Kidney (tissue), 14 donors: Measurements from ENCODE around the gene TMEM131L. TPM values are rescaled to one million over a fixed set of nuclear protein-coding genes. Genes with fewer than 3 reads are reported as not detected.

Experiments used
- DNase-seq, 5 donors: peaks; one replicate each; pipeline ENCODE4 v3.0.0-alpha.2; 2013 to 2020
- FAIRE-seq: peaks from 2 replicates; lab custom pipeline; 2012; peaks lifted over from hg19 to GRCh38; lab: Jason Lieb, UNC
- H3K27ac ChIP-seq, 2 donors: one replicate each; pipeline ENCODE4 v1.7.0; 2013; ENCODE audit warnings: low read depth in 2 of 2, low read length in 2 of 2, inconsistent platforms in 1 of 2
- H3K27me3 ChIP-seq: one replicate; pipeline ENCODE4 v1.7.1; 2013; ENCODE audit warnings: low read length, inconsistent platforms; ENCODE audit not compliant: control insufficient read depth, insufficient read depth
- H3K36me3 ChIP-seq, 3 donors: one replicate each; pipeline versions ENCODE4 v1.7.0 to v1.7.1; 2013; ENCODE audit warnings: low read length in 3 of 3, control low read depth in 1 of 3, inconsistent platforms in 1 of 3; ENCODE audit not compliant: insufficient read depth in 3 of 3, control insufficient read depth in 2 of 3
- H3K4me1 ChIP-seq, 3 donors: one replicate each; pipeline versions ENCODE4 v1.7.0 to v1.7.1; 2013; ENCODE audit warnings: low read length in 3 of 3, inconsistent platforms in 1 of 3, low read depth in 1 of 3; ENCODE audit not compliant: control insufficient read depth in 2 of 3, insufficient read depth in 2 of 3
- H3K4me3 ChIP-seq, 3 donors: one replicate each; pipeline versions ENCODE4 v1.7.0 to v1.8.1; 2013; ENCODE audit warnings: low read length in 3 of 3, control low read depth in 1 of 3, inconsistent platforms in 1 of 3
- H3K9ac ChIP-seq, 3 donors: one replicate each; pipeline versions ENCODE4 v1.7.0 to v1.7.1; 2013; ENCODE audit warnings: low read length in 3 of 3, control low read depth in 1 of 3, inconsistent platforms in 1 of 3
- H3K9me3 ChIP-seq, 3 donors: one replicate each; pipeline versions ENCODE4 v1.7.0 to v1.7.1; 2013; ENCODE audit warnings: low read length in 3 of 3, control low read depth in 1 of 3, inconsistent platforms in 1 of 3; ENCODE audit not compliant: control insufficient read depth in 2 of 3, insufficient read depth in 1 of 3
- CTCF ChIP-seq: IDR thresholded peaks from 3 replicates; pipeline ENCODE4 v1.5.1; 2012; ENCODE audit warnings: mild to moderate bottlenecking, moderate library complexity, borderline replicate concordance; ENCODE audit not compliant: insufficient read depth; ENCODE audit errors: extremely low read depth
- intact Hi-C: fragments of 100-400 bp; cut with DNase I; formaldehyde crosslinking; loops from one replicate; pipeline ENCODE4 v1.11.1; 2022
- polyA plus RNA-seq: library from polyadenylated mRNA; stranded (reverse); fragments of 350-450 nt; fragmentation: Illumina TruSeq; extraction: RNeasy Lipid Tissue Mini Kit (QIAGEN cat#74804); gene quantifications from one replicate; pipeline ENCODE4 v1.2.3, GENCODE V29; 2014; ENCODE audit warnings: low read depth, low replicate concordance; ENCODE audit not compliant: insufficient read depth
- total RNA-seq: library from RNA; stranded (reverse); fragmentation: NEBNext Ultra II Directional; extraction: Animal tissue kit (Norgen Biotek cat#: 25700); gene quantifications from one replicate; pipeline ENCODE4 v1.2.1, GENCODE V29; 2021
- donor health status: control.
- donor health status: control.
- donor health status: control.
- donor health status: control.
- donor health status: control.
- donor health status: DM: yes; HTN: yes; CAD: no.
- donor health status: Normal renal cell carcinoma (clear cell type).

The TMEM131L gene
- total and polyA plus RNA-seq, 2 donors from 2014 or later: 3.0 to 17.0 TPM

GRCh38 chr4:153638011-153638410 lies 171.9 kb downstream of the TMEM131L start:
- DNase-seq (no peak), FAIRE-seq (no peak)
- Histone ChIP-seq H3K4me3 (no peak overlapping the region), H3K9ac (no peak overlapping the region), H3K27me3 (no peaks in the 10 kb centered on the region), H3K9me3 (no peaks in the 10 kb centered on the region), H3K36me3 (peaks cover 0 to 6% (median 4%) of the 10 kb centered on the region in 3 donors), H3K4me1 (peaks cover 0 to 2% (median 0%) of the 10 kb centered on the region in 3 donors), H3K27ac (no peak overlapping the region)
- intact Hi-C loops: loop anchor here (5.0 kb wide), 1 partner anchor 109 kb away; no protein-coding TSS in a partner anchor
- TF ChIP-seq CTCF: no peak

- no peak for DNase-seq
- peaks cover 0 to 2% (median 0%) of the 10 kb centered on the region in 3 donors for H3K4me1 ChIP-seq
- no peaks in the 10 kb centered on the region for H3K27me3 ChIP-seq
- no peaks in the 10 kb centered on the region for H3K9me3 ChIP-seq
- intact Hi-C loops: loop anchor here (5.0 kb wide), 1 partner anchor 108 kb away; no protein-coding TSS in a partner anchor
- H3K4me3 ChIP-seq: no peak overlapping the region
- peaks cover 0 to 4% (median 3%) of the 10 kb centered on the region in 3 donors for H3K36me3 ChIP-seq
- TF ChIP-seq CTCF: no peak
- H3K27ac ChIP-seq: no peak overlapping the region
- no peak overlapping the region for H3K9ac ChIP-seq
- no peak for FAIRE-seq
Measured at GRCh38 chr4:153638999-153639398, 172.8 kb downstream of the TMEM131L start.

DNA sequence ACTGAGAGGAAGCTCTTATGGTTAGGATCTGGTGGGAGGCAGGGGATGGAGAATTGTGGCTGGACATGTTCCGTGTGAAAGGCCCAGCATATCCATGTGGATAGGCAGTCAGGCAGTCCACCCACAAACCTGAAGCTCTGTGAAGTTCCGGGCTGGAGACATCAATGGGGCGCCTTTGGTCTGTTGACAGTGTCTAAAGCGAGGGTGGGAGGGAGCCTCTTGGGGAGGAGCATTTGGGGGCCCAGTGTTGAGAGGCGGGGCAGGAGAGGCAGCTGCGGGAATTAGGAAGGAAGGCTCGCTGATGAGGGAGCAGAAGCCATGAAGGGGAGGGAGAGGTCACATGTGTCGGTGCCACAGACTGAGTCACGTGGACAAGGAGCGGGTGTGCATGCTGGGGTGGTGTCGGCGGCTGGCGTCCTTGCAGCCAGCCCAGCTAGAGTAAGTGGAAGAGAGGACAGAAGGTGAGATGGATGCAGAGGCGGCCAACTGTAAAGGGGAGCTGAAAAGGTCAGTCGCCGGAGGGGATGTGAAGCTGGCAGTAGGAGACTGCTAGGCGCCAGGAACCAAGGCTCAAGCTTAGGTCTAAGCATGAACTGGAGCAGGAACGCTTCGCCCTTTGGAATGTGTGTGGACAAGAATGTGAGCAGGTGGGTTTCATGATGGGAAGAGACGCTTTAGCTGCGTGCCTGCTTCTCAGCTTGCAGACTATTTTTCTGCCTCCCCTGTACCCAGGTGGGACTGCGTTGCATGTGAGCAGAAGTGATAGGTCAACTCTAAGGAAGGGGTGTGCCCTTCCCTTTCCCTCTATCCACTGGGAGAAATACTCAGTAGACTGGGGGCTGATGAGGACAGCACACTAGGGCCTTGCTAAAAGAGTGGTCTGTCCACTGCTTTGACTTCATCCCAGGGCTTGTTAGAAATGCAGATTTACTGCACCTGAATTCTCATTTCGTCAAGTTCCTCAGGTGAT lies 174.0 kb downstream of the TMEM131L start:
- intact Hi-C loops: loop anchor here (5.0 kb wide), 1 partner anchor 107 kb away; no protein-coding TSS in a partner anchor
- DNase-seq: peak in 4 of 5 donors; percentile 64 to 68 (median 66)

More for the DNA sequence above, 174.0 kb downstream of the TMEM131L start:
- Histone ChIP-seq H3K9ac (no peak overlapping the region), H3K27ac (no peak overlapping the region), H3K36me3 (peaks cover 0 to 3% (median 0%) of the 10 kb centered on the region in 3 donors), H3K4me1 (peaks cover 0 to 2% (median 0%) of the 10 kb centered on the region in 3 donors), H3K9me3 (no peaks in the 10 kb centered on the region), H3K27me3 (no peaks in the 10 kb centered on the region), H3K4me3 (no peak overlapping the region)
- no peak for FAIRE-seq
- TF ChIP-seq CTCF: no peak
